Right lobe of liver (tissue), 6 donors: ENCODE results near the gene GPRC5C. TPM values are rescaled to one million over a fixed set of nuclear protein-coding genes. Genes with fewer than 3 reads are reported as not detected.
A peak's percentile ranks its signal among the peaks of the same experiment; 100 is the strongest.

ENCODE experiments used
- ATAC-seq, 4 donors: fragments of 200-7000 bp; cut with Tn5 transposase; one replicate each; pipeline ENCODE4 v1.9.1; 2020; ENCODE audit warnings: mild to moderate bottlenecking in 4 of 4, moderate library complexity in 4 of 4
- DNase-seq, 3 donors: peaks; one replicate each; pipeline ENCODE4 v3.0.0-alpha.2; 2020
- H3K27ac ChIP-seq, 3 donors: fragments of 200-600 bp; one replicate each; pipeline ENCODE4 v1.8.0; 2022
- H3K27me3 ChIP-seq, 2 donors: fragments of 200-600 bp; one replicate each; pipeline ENCODE4 v1.8.0; 2022
- H3K36me3 ChIP-seq, 4 donors: fragments of 200-600 bp; sonication (generic) in 1 of 4; one replicate each; pipeline versions ENCODE4 v1.5.1 to v1.8.0; 2017 to 2022; ENCODE audit warnings: control low read depth in 1 of 4
- H3K4me1 ChIP-seq, 4 donors: fragments of 200-600 bp; sonication (generic) in 1 of 4; one replicate each; pipeline versions ENCODE4 v1.5.1 to v1.8.0; 2017 to 2022; ENCODE audit warnings: control low read depth in 1 of 4
- H3K4me3 ChIP-seq, 3 donors: fragments of 200-600 bp; one replicate each; pipeline ENCODE4 v1.8.0; 2022
- H3K9me3 ChIP-seq, 4 donors: fragments of 200-600 bp; sonication (generic) in 1 of 4; one replicate each; pipeline versions ENCODE4 v1.5.1 to v1.8.0; 2017 to 2022; ENCODE audit warnings: control low read depth in 1 of 4
- POLR2A ChIP-seq: fragments of 450-650 bp; IDR thresholded peaks from one replicate; pipeline ENCODE4 v1.6.1; 2017; ENCODE audit warnings: antibody characterized with exemption, mild to moderate bottlenecking
- WGBS: methylation state at CpG from one replicate; pipeline ENCODE4 v1.1.6; 2018; ENCODE audit warnings: low coverage, low lambda C conversion rate; ENCODE audit not compliant: insufficient coverage; ENCODE audit errors: missing lambda C conversion rate; 5-methylcytosine and 5-hydroxymethylcytosine counted together
- intact Hi-C, 2 donors: fragments of 100-400 bp; cut with DNase I; formaldehyde crosslinking; loops; one replicate each; pipeline versions ENCODE4 v1.11.2 to v1.14.1; 2022
- total RNA-seq, 6 experiments: library from RNA; depleted of rRNA in 2 of 6; stranded (reverse); fragments of >200 nt in 2 of 6; fragmentation: NEBNext Ultra II Directional in 3 of 6; extraction: Animal tissue kit (Norgen Biotek cat#: 25700) in 3 of 6; gene quantifications; one replicate each; pipeline versions ENCODE4 v1.1.0 to v1.2.4, GENCODE V29; 2016 to 2023
- TF ChIP-seq, protein P1 (sequence below), 4 donors: fragments of 200-600 bp in 3 of 4; fragments of 450-650 bp in 1 of 4; IDR thresholded peaks; one replicate each; pipeline versions ENCODE4 v1.5.1 to v1.8.0; 2016 to 2022; ENCODE audit warnings: antibody characterized with exemption in 4 of 4, mild to moderate bottlenecking in 2 of 4
- donor health status: DM: no; HTN: yes; CAD: no.
- donor health status: DM: no; HTN: no; CAD: no.
- donor health status: DM: no; HTN: no; CAD: no.
- donor health status: DM: no; HTN: yes; CAD: no.
- donor health status: DM: no; HTN: yes; CAD: no.

Gene GPRC5C
- total RNA-seq, 6 experiments from 2014 or later = 120 to 215 (median 131) TPM

DNA sequence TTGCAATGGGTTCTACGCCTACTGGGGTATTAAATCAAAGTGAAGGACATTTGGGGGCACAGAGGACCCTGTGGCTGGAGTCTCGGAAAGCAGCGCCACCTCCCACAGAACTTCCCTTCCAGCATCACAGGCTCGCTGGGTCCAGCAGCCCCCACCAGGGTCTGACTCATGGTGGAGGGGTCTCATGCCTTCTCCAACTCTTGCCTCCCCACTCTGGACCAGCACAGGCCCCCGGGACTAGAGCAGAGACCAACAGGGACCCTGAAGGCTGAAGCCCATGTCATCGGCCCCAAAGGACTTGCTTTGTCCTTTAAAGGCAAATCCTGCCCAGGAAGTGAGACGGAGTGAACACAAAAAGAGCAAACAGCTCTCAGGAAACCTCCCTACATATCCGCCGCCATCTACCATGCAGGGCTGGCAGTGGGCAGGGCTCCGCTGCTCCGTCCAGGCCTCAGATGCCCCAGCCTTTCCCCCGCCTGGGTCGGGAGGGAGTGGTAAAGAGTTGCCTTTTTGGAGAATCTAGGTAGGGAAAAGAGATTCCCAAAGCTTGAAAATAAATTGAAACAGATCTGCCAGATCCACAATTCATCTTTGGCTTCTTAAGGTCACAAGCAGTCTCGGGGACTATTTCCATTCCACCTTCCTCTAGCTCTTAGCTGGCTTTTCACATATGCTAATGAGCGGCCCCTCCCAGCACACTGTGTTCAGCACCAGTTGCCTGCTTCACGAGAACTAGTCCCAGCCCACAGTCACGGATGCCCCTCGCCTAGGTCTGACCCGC lies 2.1 kb upstream of the GPRC5C start:
- Histone ChIP-seq H3K36me3 (no peaks in the 10 kb centered on the region), H3K27me3 (no peaks in the 10 kb centered on the region), H3K9me3 (no peaks in the 10 kb centered on the region), H3K4me3 (peak overlapping the region; percentile 72 to 86 (median 86)), H3K4me1 (peaks cover 0 to 45% (median 21%) of the 10 kb centered on the region in 4 donors), H3K27ac (peak overlapping the region; percentile 97 to 99 (median 98))
- DNase-seq (peak; percentile 58 to 81 (median 76)), ATAC-seq (peak; percentile 20 to 57 (median 24))
- peak; percentile 29 for TF ChIP-seq POLR2A
- TF ChIP-seq, protein P1, sequence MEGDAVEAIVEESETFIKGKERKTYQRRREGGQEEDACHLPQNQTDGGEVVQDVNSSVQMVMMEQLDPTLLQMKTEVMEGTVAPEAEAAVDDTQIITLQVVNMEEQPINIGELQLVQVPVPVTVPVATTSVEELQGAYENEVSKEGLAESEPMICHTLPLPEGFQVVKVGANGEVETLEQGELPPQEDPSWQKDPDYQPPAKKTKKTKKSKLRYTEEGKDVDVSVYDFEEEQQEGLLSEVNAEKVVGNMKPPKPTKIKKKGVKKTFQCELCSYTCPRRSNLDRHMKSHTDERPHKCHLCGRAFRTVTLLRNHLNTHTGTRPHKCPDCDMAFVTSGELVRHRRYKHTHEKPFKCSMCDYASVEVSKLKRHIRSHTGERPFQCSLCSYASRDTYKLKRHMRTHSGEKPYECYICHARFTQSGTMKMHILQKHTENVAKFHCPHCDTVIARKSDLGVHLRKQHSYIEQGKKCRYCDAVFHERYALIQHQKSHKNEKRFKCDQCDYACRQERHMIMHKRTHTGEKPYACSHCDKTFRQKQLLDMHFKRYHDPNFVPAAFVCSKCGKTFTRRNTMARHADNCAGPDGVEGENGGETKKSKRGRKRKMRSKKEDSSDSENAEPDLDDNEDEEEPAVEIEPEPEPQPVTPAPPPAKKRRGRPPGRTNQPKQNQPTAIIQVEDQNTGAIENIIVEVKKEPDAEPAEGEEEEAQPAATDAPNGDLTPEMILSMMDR (IDR thresholded peaks at IDR 0.05) = no peak
- intact Hi-C loops = no loop called here
- WGBS = 27% methylated on average over 11 of the region's 19 CpGs

DNA sequence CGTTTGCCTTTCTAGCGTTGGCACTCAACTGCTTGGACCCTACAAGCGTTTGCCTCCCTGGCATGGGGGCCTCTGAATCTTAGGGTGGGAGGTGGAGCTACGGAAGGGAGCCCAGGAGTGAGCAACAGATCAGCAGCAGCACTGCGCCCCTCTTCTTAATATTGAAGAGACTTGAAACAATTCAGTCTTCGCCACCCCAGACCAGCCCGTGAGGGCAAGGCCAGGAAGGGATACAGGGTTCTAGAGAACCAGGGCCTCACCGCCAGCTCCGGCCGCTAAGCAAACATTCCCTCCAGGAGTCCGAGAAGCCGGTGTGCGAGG lies 1.5 kb upstream of the GPRC5C start:
- ATAC-seq (no peak), DNase-seq (no peak)
- H3K36me3 ChIP-seq = no peaks in the 10 kb centered on the region
- intact Hi-C loops = no loop called here
- 3% methylated on average over 8 of the region's 13 CpGs for WGBS
- peaks cover 0 to 49% (median 24%) of the 10 kb centered on the region in 4 donors for H3K4me1 ChIP-seq
- TF ChIP-seq POLR2A = no peak
- TF ChIP-seq, protein P1 (IDR thresholded peaks at IDR 0.05) = no peak
- no peaks in the 10 kb centered on the region for H3K27me3 ChIP-seq
- no peaks in the 10 kb centered on the region for H3K9me3 ChIP-seq
- H3K4me3 ChIP-seq = peak overlapping the region; percentile 72 to 86 (median 86)
- H3K27ac ChIP-seq = peak overlapping the region; percentile 97 to 99 (median 98)

DNA sequence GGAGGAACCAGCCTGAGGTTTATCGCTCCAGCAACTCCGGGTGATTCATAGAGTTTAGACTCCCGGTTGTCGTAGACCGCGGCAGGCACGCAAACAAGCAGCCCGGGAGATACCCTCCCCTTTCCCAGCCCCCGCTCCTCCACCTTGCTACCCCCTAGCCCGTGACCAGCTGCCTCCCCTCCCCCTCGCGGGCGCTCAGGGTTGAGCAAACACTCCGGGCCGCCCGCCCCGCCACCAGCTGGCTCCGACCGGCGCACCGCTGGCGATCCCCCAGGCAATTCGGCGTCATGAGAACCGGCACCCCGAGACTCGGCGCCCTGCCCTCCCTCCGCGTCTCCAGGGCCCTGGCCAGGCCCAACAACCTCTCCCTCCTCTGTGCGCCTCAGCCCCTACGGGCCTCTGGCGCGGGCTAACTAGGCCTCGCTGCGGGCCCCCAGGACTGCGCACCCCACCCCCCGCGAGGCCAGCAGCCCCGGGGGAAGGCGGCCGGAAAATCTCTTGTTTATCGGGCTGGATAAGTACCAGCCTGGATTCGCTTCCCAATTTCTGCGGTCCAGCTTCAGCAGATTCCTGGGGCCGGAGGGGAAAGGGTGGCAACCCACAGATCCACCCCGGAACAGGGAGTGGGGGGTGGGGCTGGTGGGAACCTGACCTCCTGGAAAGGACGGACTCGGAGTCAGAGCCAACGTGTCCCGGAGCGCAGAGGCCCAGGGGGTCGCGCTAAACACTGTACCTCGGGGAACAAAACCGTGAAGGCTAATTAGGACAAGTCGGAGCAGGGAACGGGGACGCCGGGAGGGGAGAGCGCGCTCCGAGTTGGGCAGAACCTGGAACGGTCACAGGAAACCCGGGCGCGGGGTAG lies 951 bp upstream of the GPRC5C start:
- ATAC-seq = peak; percentile 51 to 68 (median 60)
- H3K4me1 ChIP-seq = peaks cover 0 to 55% (median 27%) of the 10 kb centered on the region in 4 donors

GRCh38 chr17:74432424-74432690 lies 469 bp downstream of the GPRC5C start:
- Histone ChIP-seq H3K4me1 (peaks cover 0 to 60% (median 27%) of the 10 kb centered on the region in 4 donors), H3K9me3 (no peaks in the 10 kb centered on the region), H3K4me3 (peak overlapping the region; percentile 72 to 86 (median 86)), H3K27me3 (no peaks in the 10 kb centered on the region), H3K36me3 (no peaks in the 10 kb centered on the region), H3K27ac (peak overlapping the region; percentile 97 to 99 (median 98))
- no CpG with 5 or more reads among the region's 33 CpGs for WGBS
- DNase-seq (peak in 1 of 3 donors; percentile 31), ATAC-seq (no peak)
- TF ChIP-seq POLR2A = no peak
- TF ChIP-seq, protein P1 (IDR thresholded peaks at IDR 0.05) = no peak
- intact Hi-C loops = no loop called here

More for the DNA sequence above, 951 bp upstream of the GPRC5C start:
- TF ChIP-seq, protein P1 (IDR thresholded peaks at IDR 0.05) = no peak
- peak; percentile 62 for TF ChIP-seq POLR2A
- H3K27me3 ChIP-seq = no peaks in the 10 kb centered on the region
- H3K9me3 ChIP-seq = no peaks in the 10 kb centered on the region
- WGBS = 2% methylated on average over 13 of the region's 67 CpGs
- peak; percentile 92 to 96 (median 94) for DNase-seq
- intact Hi-C loops = no loop called here
- peak overlapping the region; percentile 72 to 86 (median 86) for H3K4me3 ChIP-seq
- H3K27ac ChIP-seq = peak overlapping the region; percentile 97 to 99 (median 98)
- no peaks in the 10 kb centered on the region for H3K36me3 ChIP-seq
